ENCODE results near the gene CNOT3. TPM values are rescaled to one million over a fixed set of nuclear protein-coding genes. Genes with fewer than 3 reads are reported as not detected.

Gene CNOT3
- total RNA-seq, 1 experiment from 2014 or later: 9.0 TPM

DNA sequence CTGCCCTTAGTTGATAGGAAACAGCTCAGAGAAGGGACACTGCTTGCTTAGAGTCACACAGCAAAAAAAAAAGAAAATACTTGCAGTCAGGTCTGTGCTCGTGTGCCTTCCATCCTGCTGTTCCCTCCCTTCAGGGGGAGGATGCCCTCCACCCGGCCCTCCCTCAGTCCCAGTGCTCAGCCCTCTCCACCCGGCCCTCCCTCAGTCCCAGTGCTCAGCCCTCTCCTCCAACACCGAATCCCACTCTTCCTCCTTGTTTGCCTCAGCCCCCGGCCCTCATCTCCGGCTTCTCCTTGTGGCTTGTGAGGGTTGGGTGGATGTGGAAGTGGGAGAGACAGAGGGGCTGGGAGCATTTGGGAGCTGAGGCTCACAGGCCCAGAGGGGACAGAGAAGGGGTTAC is 27.9 kb upstream of the CNOT3 start:
- DNase-seq: no peak
- Histone ChIP-seq H3K9me3 (no peaks in the 10 kb centered on the region; the same call in 1 of the 2 replicates), H3K4me3 (no peak overlapping the region), H3K36me3 (peaks cover 64% of the 10 kb centered on the region), H3K27me3 (no peaks in the 10 kb centered on the region)

- no peaks in the 10 kb centered on the region; the same call in 1 of the 2 replicates for H3K9me3 ChIP-seq
- DNase-seq: peak; percentile 36
- H3K4me3 ChIP-seq: peak overlapping the region; percentile 99
- H3K36me3 ChIP-seq: peaks cover 32% of the 10 kb centered on the region
- H3K27me3 ChIP-seq: no peaks in the 10 kb centered on the region
Observed at GRCh38 chr19:54114340-54115108, 23.0 kb upstream of the CNOT3 start.

DNA sequence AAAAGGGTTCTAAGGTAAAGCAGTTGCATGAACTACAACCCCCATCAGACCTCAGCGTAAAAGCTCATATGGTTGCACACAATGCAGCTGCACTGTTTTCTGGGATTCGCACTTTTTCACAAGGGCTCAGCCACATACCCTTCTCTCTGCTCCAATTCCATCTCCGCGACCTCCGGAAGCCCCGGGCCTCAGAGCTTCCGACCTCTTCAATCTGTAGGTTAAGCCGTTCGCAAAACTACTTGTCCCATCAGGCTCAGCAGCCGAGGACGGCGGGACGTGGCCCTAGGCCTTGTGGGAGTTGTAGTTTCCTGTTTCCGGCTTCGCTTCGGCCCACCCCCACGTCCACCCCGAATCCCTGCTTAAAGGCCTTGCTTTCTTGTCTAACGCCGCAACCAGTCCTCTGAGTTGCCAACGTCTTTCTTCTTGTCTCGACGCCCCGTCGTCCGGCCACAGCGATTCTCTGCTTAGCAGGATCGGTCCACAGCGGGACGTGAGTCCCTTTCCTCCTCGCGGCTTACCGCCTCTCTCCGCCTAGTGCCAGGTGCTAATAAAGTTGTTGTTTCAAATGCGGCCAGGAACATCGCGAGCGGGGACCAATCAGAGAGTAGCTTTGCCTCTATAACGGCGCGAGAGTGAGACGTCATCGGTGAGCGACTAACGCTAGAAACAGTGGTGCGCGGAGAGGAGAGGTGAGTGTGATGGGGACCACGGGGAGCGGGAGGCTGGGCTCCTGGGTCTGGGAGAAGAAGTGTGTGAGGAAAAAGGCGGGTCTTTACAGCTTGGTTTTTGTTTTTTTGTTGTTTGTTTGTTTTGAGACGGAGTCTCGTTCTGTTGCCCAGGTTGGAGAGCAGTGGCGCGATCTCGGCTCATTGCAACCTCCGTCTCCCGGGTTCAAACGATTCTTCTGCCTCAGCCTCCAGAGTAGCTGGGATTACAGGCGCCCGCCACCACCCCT is 22.2 kb upstream of the CNOT3 start, which contains the start of the genes PRPF31 and TFPT:
TSS of gene PRPF31 (plus strand) at position 646 of the 955 bp plus-strand sequence. CDS start 2,525 bp downstream, outside the sequence.
TSS of gene TFPT (minus strand) at position 549 of the 955 bp plus-strand sequence. CDS start at position 161, 388 bp downstream.
- no peaks in the 10 kb centered on the region; the same call in 1 of the 2 replicates for H3K9me3 ChIP-seq
- H3K36me3 ChIP-seq: peaks cover 36% of the 10 kb centered on the region
- DNase-seq: peak; percentile 97
- peak within 1 kb of the TSS; percentile 99 for H3K4me3 ChIP-seq
- no peaks in the 10 kb centered on the region for H3K27me3 ChIP-seq

DNA sequence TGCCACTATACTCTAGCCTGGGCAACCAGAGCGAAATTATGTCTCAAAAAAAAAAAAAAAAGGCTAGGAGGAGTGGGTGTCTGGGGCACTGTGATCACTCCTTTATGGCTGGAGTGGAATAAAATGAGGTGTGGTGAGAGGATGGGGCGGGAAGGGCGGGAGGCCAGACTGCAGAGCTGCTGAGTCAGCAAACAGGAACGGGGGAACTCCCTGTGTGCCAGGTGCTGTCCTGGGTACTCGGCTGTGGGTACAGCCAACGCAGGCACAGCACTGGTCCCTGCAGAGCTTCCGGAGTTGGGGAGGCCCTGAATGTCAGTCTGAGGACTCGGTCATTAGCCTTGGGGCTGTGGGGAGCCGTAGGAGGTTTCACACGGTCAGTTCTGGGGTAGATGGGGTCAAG is 16.3 kb upstream of the CNOT3 start:
- no peak overlapping the region for H3K4me3 ChIP-seq
- H3K9me3 ChIP-seq: no peaks in the 10 kb centered on the region
- no peaks in the 10 kb centered on the region for H3K27me3 ChIP-seq
- peaks cover 62% of the 10 kb centered on the region for H3K36me3 ChIP-seq
- DNase-seq: no peak

- Histone ChIP-seq H3K4me3 (no peak overlapping the region), H3K36me3 (peaks cover 71% of the 10 kb centered on the region), H3K27me3 (no peaks in the 10 kb centered on the region), H3K9me3 (no peaks in the 10 kb centered on the region)
- no peak for DNase-seq
Observed at GRCh38 chr19:54123682-54124081, 13.9 kb upstream of the CNOT3 start.

DNA sequence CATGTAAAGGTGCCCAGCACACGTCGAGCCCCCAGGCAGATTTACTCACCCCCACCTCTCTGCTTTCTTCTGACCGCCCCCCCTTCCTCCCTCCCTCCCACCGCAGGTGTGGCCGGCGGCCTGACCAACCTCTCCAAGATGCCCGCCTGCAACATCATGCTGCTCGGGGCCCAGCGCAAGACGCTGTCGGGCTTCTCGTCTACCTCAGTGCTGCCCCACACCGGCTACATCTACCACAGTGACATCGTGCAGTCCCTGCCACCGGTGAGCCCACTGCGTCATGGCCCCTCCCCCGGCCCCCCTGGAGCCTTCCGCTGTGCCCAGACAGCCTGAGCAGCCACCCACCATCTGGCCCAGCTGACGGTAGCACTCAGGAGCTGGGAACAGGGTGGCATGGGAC is 13.2 kb upstream of the CNOT3 start:
- no peak for DNase-seq
- no peaks in the 10 kb centered on the region for H3K27me3 ChIP-seq
- no peak overlapping the region for H3K4me3 ChIP-seq
- peaks cover 75% of the 10 kb centered on the region for H3K36me3 ChIP-seq
- no peaks in the 10 kb centered on the region for H3K9me3 ChIP-seq

DNA sequence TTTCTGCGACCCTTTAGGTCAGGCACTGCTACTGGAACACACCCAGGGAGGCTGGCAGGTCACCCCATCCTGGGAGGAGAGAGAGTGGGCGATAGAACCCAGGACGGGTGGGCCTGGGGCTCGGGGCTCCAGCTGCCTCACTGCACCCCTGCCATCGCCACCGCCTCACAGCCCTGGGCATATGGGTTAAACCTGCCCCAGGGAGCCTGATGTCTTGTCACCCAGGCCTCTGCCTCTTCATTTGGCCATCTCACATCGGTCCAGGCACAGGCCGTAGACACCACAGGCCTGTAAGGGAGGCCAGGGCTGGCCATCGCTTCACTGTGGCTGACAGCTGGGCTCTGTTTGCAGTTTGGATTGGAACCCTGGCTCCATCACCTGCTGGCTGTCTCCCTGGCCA is 11.8 kb upstream of the CNOT3 start:
- Histone ChIP-seq H3K36me3 (peaks cover 62% of the 10 kb centered on the region), H3K27me3 (no peaks in the 10 kb centered on the region), H3K9me3 (no peaks in the 10 kb centered on the region), H3K4me3 (no peak overlapping the region)
- no peak for DNase-seq

GRCh38 chr19:54127688-54128440 is 9.7 kb upstream of the CNOT3 start:
- no peak overlapping the region for H3K4me3 ChIP-seq
- no peak for DNase-seq
- peaks cover 45% of the 10 kb centered on the region for H3K36me3 ChIP-seq
- no peaks in the 10 kb centered on the region for H3K27me3 ChIP-seq
- H3K9me3 ChIP-seq: no peaks in the 10 kb centered on the region

GRCh38 chr19:54128441-54128725 is 9.2 kb upstream of the CNOT3 start:
- no peak for DNase-seq
- H3K4me3 ChIP-seq: no peak overlapping the region
- peaks cover 40% of the 10 kb centered on the region for H3K36me3 ChIP-seq
- no peaks in the 10 kb centered on the region for H3K9me3 ChIP-seq
- no peaks in the 10 kb centered on the region for H3K27me3 ChIP-seq

- H3K36me3 ChIP-seq: peaks cover 36% of the 10 kb centered on the region
- DNase-seq: no peak
- H3K27me3 ChIP-seq: no peaks in the 10 kb centered on the region
- H3K9me3 ChIP-seq: no peaks in the 10 kb centered on the region
- no peak overlapping the region for H3K4me3 ChIP-seq
Observed at GRCh38 chr19:54128796-54129616, 8.6 kb upstream of the CNOT3 start.

GRCh38 chr19:54129617-54129996 is 8.0 kb upstream of the CNOT3 start:
- no peaks in the 10 kb centered on the region for H3K9me3 ChIP-seq
- no peaks in the 10 kb centered on the region for H3K27me3 ChIP-seq
- H3K4me3 ChIP-seq: no peak overlapping the region
- H3K36me3 ChIP-seq: peaks cover 30% of the 10 kb centered on the region
- DNase-seq: no peak

- Histone ChIP-seq H3K36me3 (peaks cover 12% of the 10 kb centered on the region), H3K9me3 (no peaks in the 10 kb centered on the region), H3K27me3 (no peaks in the 10 kb centered on the region), H3K4me3 (no peak overlapping the region)
- no peak for DNase-seq
Observed at GRCh38 chr19:54133312-54133956, 4.1 kb upstream of the CNOT3 start.

- peaks cover 11% of the 10 kb centered on the region for H3K36me3 ChIP-seq
- no peak overlapping the region for H3K4me3 ChIP-seq
- H3K27me3 ChIP-seq: no peaks in the 10 kb centered on the region
- DNase-seq: no peak
- H3K9me3 ChIP-seq: no peaks in the 10 kb centered on the region
Observed at GRCh38 chr19:54133957-54134590, 3.5 kb upstream of the CNOT3 start.

GRCh38 chr19:54136086-54136863 is 1.3 kb upstream of the CNOT3 start:
- H3K36me3 ChIP-seq: peaks cover 29% of the 10 kb centered on the region
- DNase-seq: peak; percentile 26
- no peaks in the 10 kb centered on the region for H3K27me3 ChIP-seq
- peak overlapping the region; percentile 55 for H3K4me3 ChIP-seq
- H3K9me3 ChIP-seq: no peaks in the 10 kb centered on the region

Measured in MG63 (cell line).